GM18951 (cell line): ENCODE results near the gene NHEJ1.

Experiments used
- POLR2A ChIP-seq: IDR thresholded peaks from 4 replicates; pipeline ENCODE4 v1.6.1; 2011; ENCODE audit warnings: mild to moderate bottlenecking; ENCODE audit not compliant: insufficient read length, insufficient read depth; ENCODE audit errors: extremely low read depth
- in situ Hi-C: fragments of 300-500 bp; cut with MboI; formaldehyde crosslinking; loops from one replicate; pipeline ENCODE4 v1.12.0; 2022; ENCODE audit warnings: low sequenced_read_pairs, mixed read lengths, inconsistent platforms; ENCODE audit not compliant: unreplicated experiment

The NHEJ1 gene

DNA sequence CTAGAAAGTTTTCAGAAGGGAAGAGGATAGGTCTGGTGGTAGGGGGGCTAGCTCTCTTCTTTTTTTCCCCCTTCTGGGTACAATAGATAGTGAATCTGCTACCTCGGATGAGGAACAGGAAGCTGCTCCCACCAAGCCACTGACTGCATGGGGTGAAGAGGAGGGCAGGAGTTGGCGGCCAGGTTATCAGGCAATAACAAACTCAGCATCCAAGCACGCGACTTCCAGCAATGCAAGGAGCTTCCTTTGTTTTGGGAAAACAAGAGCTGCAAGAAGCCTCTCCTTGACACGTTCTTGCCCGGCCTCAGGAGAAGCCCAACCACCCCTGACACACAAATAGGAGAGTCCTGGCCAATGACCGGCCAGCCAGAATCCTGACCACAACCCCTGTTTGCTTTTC, 32.2 kb downstream of the NHEJ1 start:
- in situ Hi-C loops: no loop called here
- TF ChIP-seq POLR2A: no peak

DNA sequence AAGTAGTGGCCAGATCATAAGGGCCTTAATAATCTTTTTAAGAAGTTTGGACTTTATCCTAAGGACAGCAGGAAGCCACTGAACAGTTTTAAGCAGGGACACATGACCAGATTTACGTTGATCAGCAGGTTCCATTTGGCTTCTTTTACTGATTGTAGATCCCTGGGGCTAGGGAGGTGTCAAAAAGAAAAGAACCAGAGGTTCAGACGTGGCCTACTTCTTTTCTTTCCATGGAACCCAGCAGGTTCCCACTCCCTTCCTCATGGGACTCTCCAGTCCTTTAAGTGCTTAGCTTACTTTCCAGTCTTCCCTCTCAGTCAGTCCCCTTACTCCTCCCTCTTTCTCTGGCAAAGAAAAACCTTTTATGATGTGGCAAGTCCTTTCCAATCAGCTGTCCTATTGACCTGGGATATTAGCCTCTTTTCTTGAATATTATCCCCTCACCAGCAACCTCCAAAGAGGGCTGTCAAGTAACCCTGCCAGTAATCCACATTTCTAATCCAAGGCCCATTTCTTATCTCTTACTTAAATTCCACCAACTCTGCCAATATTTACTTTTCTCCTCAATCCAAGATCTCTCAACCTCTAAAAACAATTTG, 33.5 kb downstream of the NHEJ1 start:
- in situ Hi-C loops: no loop called here
- no peak for TF ChIP-seq POLR2A

DNA sequence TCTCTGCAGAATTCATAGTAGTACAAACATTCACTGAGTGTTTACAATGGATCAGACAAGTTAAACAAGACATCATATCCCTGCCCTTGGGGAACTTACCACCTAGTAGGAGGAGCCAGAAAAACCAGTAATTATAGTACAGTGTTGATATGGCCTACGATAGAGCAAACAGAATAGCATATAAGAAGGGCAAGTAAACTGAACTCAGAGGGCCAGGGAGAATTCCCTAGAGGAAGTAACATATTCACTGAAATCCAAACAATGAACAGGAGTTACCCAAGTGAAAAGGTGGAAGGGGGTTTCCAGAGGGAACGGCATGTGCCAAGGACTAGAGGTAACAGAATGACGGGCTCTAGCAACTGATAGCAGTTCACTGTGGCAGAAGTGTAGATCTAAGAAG, 34.1 kb downstream of the NHEJ1 start:
- in situ Hi-C loops: no loop called here
- no peak for TF ChIP-seq POLR2A

DNA sequence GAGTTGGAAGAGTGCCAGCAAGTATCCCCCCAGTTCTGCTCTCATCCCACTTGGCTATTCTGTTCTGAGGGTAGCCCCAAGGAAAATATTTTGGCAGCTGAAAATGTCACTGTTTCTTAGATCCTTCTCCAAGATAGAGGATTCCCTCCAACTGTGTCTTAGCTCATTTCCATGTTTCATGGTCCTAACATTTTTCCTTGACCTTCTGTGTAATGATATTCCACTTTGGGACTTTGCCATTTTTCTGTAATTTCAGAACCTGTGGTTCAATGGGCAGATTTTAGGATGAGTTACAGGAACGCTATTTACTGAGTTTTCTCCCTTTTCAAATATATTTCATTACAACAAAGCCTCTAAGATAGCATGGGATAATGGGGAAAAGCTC, 34.7 kb downstream of the NHEJ1 start:
- TF ChIP-seq POLR2A: no peak
- in situ Hi-C loops: no loop called here

DNA sequence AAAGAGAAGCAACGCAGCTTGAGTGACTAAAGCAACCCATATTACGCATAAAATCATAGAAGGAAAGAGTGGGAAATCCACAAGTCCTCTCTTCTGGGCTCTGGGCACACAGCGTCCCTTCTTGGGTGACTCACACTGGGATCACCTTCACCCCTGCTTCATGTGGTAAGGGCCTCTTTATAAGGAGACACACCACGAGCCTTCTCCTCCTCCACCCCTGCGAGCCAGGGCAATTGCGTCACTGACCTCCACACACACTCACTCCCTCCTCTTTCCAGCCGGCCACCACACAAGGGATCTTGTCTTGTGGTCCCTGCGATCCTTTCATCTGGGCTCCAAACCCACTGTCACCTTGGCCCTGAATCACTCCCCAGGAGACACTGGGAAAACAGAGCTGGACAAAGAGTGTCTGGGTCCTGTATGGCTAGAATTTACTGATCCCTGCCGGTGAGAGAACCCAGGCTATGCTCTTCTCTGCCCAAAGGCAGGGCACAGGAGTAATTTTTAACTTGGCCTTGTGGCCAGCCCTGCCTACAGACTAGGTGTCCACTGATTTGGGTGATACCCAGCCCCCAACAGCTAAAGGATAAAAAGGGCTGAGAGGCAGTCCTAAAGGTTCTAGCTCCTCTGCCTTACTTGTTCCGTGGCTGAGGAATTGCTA, 35.3 kb downstream of the NHEJ1 start:
- in situ Hi-C loops: no loop called here
- no peak for TF ChIP-seq POLR2A

DNA sequence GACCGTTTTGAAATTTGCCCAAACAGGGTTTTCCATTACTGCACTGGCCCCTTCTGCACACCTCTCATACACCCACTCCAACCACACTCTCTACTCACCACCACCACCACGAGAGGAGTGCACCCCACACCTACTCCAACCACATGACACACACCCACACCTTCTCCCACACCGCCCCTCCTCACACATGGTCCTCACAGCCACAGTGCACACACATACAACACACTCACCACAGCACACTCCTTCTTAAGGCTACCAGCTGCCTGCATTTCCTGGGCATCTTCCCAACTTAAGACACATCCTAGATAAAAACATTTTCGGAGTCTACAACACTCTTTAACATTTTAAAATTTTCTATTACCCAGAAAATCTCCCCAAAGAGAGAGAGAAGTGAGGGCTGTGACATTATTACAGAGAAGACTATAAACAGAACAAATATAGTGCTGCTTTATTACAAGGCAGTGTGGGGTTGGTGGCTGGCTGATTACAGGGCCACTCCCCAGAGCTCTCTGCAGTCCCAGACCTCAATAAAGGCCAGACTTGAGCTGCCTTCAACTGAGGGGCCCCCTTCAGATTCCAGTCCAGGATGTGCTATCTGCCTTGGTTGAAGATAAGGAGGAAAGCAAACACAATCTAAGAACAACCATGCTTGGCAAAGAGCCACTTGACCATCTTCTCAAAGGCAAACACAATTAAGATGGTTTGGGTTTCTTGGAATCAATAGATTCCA, 36.1 kb downstream of the NHEJ1 start:
- TF ChIP-seq POLR2A: no peak
- in situ Hi-C loops: no loop called here

DNA sequence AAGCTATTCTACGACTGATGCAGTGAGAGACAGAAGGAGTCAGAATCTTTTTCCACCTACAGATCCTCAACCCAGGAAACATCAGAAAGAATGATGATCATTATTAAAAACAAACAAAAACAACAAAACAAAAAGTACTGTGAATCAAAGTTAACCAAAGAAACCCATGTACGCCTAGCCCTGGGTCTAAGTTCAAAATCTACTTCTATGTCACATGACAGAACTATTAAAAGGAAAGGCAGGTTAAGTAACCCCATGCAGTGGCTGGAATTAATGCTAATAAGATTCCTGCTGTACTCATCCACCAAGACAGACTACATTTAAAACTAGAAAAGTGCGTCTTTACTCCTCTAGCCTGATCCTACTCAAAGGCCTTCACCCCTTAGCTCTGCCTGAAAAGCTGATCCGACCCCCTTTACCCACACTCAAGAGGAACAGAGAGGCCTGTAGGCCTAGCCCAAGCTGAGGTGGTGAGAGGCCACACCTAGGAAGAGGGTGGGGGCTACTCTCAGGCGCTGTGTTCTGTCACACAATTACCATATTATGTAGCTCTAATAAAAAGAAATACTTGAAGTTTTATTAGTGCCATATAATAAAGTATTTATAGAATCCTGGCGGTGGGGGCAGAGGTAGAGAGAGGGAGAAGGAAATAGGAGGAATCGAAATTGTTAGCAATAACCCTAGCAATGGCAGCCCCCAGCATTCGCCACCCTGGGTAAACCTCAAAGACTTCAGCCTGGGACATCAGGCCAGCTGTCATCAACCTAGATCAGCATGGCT, 37.1 kb downstream of the NHEJ1 start:
- in situ Hi-C loops: no loop called here
- no peak for TF ChIP-seq POLR2A

DNA sequence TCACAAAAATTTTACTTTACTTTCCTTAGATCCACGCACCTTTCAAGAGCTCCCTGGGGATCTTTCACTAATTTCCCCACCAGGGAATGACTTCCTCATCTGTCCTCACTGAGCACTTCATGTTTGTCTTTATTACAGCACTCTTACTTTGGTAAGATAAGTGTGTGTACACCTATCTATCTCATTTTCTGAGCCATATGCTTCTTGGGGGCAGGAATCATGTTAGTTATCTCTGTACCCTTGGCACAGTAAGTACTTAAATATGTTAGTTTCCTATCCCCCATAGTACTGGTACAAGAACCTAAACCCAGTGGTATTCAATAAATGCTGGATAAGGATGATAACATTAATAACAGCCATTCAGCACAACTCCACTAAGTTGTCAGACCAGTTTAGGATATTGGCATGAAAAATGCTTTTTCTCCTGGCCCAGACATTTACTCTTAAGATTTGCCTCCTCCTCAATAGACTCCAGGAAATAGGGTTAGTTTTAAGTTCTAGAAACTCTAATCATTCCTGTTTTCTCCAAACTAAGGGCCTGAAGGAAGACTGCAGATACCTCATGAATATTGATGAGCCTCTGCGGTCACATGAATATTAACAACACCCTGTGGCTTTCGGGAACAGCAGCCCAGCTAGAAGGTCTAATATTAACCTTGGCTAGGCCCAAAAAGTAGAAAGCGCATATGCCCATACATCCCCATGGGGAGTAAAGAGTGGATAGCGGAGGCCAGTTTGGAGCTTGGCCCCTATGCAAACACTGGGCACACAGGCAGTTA, 38.2 kb downstream of the NHEJ1 start:
- in situ Hi-C loops: no loop called here
- TF ChIP-seq POLR2A: no peak

DNA sequence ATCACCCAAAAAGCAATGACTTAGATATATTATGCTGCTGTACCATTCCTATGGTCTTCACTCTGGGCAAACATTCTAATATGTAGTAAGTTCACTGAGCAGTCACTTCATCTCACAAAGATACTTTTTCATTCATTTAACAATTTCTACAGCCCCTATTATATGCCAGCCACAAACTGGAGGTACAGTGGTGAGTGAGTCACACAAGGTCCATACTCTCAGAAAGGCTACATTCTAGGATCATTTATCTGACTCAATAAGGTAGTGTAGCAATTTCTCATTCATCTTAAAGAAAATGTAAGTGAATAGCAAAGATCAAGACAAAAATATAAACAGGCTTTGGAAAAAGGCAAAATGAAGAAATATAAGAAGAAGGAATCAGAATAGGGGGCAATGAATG, 40.5 kb downstream of the NHEJ1 start:
- no peak for TF ChIP-seq POLR2A
- in situ Hi-C loops: no loop called here

DNA sequence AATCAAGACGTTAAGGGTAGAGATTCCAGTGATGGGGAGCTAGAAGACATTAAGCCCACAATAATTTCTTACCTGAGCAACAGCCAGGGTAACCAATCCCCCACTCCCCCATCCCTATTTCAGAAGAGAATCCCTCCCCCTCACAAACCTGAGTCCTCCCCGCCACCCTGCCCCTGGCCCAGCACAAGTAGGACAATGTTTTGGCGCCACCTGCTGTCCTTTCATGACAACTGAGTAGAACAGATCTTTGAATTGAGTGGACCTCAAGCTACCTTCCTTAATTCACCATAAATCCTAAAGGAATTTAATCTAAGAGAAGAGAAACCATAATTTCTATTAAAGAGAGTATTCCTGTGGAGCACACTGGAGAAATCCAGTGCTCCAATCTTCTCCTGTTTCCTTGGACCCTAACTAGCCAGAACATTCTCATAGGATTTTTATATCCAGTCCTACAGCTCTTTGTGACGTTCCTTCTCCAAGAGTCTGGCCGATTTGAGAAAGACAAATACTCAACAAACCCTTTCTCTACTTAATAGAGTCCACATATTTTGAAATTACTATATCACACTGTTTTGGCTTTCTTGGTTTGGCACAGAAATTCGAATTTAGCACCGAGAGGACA, 41.1 kb downstream of the NHEJ1 start:
- in situ Hi-C loops: no loop called here
- TF ChIP-seq POLR2A: no peak

DNA sequence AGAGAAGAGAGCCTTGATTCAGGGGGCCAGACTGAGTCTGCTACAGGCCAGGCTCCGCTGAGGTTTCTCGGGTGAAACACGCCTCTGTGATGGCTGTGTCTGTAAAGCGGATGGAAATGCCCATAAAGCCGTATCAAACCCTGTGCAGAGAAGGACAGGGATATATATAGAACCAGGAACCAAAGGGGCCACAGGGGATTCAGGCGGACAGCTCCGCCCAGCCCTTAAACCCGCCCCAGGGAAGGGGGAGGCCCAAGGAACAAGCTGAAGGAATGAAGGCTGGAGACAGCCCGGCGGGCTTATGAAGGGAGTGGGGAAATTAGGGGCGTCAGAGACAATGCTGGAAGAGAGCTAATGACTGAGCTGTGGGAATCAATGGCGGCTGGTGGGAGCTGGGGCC, 42.1 kb downstream of the NHEJ1 start:
- in situ Hi-C loops: no loop called here
- TF ChIP-seq POLR2A: no peak
